ENCODE results near the gene SLC35G6. TPM values are rescaled to one million over a fixed set of nuclear protein-coding genes. Genes with fewer than 3 reads are reported as not detected.
A peak's percentile ranks its signal among the peaks of the same experiment; 100 is the strongest.

Gene SLC35G6
- total and polyA plus RNA-seq, 2 of the 13 experiments (the other 11 are each of a cell fraction or from before 2014, with no cell fraction given) = 0.07 TPM; not detected in 1

DNA sequence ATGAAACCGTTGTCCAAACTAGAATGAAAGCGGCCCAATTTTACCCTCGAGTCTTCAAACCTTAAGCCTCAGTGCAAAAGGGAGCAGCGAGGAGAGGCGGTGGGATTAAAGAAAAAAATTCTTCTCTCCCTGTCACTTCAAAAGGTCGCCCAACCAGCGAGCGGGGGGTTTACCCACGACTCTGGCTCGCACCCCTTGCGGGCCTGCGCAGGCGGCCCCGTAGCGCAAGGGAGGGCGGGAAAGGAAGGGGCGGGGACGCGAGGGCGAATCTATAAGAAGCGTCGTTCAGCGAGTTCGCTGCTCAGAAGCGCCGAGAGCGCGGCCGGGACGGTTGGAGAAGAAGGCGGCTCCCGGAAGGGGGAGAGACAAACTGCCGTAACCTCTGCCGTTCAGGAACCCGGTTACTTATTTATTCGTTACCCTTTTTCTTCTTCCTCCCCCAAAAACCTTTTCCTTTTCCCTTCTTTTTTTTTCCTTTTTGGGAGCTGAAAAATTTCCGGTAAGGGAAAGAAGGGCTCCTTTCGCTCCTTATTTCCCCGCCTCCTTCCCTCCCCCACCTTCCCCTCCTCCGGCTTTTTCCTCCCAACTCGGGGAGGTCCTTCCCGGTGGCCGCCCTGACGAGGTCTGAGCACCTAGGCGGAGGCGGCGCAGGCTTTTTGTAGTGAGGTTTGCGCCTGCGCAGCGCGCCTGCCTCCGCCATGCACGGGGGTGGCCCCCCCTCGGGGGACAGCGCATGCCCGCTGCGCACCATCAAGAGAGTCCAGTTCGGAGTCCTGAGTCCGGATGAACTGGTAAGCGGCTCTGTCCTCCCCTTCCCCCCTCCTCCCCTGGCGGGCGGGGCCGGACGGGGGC lies 3.0 kb downstream of the SLC35G6 start, which contains the start of gene POLR2A (continued):
- TF ChIP-seq, protein P1, sequence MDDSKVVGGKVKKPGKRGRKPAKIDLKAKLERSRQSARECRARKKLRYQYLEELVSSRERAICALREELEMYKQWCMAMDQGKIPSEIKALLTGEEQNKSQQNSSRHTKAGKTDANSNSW (CRISPR knock-in tag; IDR thresholded peaks at IDR 0.05; ENCODE audit: borderline replicate concordance) = no peak
- TF ChIP-seq, protein P2, sequence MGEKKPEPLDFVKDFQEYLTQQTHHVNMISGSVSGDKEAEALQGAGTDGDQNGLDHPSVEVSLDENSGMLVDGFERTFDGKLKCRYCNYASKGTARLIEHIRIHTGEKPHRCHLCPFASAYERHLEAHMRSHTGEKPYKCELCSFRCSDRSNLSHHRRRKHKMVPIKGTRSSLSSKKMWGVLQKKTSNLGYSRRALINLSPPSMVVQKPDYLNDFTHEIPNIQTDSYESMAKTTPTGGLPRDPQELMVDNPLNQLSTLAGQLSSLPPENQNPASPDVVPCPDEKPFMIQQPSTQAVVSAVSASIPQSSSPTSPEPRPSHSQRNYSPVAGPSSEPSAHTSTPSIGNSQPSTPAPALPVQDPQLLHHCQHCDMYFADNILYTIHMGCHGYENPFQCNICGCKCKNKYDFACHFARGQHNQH (CRISPR knock-in tag; IDR thresholded peaks at IDR 0.05) = peak; percentile 90
- TF ChIP-seq ZNF224 (CRISPR knock-in tag; IDR thresholded peaks at IDR 0.05) = peak; percentile 62; the same call in 1 of the 2 replicates
- TF ChIP-seq, protein P3, sequence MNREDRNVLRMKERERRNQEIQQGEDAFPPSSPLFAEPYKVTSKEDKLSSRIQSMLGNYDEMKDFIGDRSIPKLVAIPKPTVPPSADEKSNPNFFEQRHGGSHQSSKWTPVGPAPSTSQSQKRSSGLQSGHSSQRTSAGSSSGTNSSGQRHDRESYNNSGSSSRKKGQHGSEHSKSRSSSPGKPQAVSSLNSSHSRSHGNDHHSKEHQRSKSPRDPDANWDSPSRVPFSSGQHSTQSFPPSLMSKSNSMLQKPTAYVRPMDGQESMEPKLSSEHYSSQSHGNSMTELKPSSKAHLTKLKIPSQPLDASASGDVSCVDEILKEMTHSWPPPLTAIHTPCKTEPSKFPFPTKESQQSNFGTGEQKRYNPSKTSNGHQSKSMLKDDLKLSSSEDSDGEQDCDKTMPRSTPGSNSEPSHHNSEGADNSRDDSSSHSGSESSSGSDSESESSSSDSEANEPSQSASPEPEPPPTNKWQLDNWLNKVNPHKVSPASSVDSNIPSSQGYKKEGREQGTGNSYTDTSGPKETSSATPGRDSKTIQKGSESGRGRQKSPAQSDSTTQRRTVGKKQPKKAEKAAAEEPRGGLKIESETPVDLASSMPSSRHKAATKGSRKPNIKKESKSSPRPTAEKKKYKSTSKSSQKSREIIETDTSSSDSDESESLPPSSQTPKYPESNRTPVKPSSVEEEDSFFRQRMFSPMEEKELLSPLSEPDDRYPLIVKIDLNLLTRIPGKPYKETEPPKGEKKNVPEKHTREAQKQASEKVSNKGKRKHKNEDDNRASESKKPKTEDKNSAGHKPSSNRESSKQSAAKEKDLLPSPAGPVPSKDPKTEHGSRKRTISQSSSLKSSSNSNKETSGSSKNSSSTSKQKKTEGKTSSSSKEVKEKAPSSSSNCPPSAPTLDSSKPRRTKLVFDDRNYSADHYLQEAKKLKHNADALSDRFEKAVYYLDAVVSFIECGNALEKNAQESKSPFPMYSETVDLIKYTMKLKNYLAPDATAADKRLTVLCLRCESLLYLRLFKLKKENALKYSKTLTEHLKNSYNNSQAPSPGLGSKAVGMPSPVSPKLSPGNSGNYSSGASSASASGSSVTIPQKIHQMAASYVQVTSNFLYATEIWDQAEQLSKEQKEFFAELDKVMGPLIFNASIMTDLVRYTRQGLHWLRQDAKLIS (CRISPR knock-in tag; IDR thresholded peaks at IDR 0.05) = peak; percentile 97
- TF ChIP-seq, protein P4, sequence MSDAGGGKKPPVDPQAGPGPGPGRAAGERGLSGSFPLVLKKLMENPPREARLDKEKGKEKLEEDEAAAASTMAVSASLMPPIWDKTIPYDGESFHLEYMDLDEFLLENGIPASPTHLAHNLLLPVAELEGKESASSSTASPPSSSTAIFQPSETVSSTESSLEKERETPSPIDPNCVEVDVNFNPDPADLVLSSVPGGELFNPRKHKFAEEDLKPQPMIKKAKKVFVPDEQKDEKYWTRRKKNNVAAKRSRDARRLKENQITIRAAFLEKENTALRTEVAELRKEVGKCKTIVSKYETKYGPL (CRISPR knock-in tag; IDR thresholded peaks at IDR 0.05) = peak; percentile 69; the same call in 1 of the 2 replicates
- TF ChIP-seq KMT2B (CRISPR knock-in tag; IDR thresholded peaks at IDR 0.05) = peak; percentile 66
- TF ChIP-seq NFE2L2 (IDR thresholded peaks at IDR 0.05; ENCODE audit: low read length) = no peak
- peak; percentile 39 for TF ChIP-seq SKI (IDR thresholded peaks at IDR 0.05; ENCODE audit: partially characterized antibody)
- peak; percentile 94 for TF ChIP-seq HOXA3 (CRISPR knock-in tag; IDR thresholded peaks at IDR 0.05)
- peak; percentile 81 for TF ChIP-seq ZC3H4 (CRISPR knock-in tag; IDR thresholded peaks at IDR 0.05; ENCODE audit: borderline replicate concordance)
- peak; percentile 49 for TF ChIP-seq ISL2 (CRISPR knock-in tag; IDR thresholded peaks at IDR 0.05)
- no peak for TF ChIP-seq ZBTB42 (CRISPR knock-in tag; IDR thresholded peaks at IDR 0.05)
- TF ChIP-seq, protein P5, sequence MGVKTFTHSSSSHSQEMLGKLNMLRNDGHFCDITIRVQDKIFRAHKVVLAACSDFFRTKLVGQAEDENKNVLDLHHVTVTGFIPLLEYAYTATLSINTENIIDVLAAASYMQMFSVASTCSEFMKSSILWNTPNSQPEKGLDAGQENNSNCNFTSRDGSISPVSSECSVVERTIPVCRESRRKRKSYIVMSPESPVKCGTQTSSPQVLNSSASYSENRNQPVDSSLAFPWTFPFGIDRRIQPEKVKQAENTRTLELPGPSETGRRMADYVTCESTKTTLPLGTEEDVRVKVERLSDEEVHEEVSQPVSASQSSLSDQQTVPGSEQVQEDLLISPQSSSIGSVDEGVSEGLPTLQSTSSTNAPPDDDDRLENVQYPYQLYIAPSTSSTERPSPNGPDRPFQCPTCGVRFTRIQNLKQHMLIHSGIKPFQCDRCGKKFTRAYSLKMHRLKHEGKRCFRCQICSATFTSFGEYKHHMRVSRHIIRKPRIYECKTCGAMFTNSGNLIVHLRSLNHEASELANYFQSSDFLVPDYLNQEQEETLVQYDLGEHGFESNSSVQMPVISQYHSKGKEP (CRISPR knock-in tag; IDR thresholded peaks at IDR 0.05) = peak; percentile 65; the same call in 1 of the 2 replicates
- TF ChIP-seq, protein P6, sequence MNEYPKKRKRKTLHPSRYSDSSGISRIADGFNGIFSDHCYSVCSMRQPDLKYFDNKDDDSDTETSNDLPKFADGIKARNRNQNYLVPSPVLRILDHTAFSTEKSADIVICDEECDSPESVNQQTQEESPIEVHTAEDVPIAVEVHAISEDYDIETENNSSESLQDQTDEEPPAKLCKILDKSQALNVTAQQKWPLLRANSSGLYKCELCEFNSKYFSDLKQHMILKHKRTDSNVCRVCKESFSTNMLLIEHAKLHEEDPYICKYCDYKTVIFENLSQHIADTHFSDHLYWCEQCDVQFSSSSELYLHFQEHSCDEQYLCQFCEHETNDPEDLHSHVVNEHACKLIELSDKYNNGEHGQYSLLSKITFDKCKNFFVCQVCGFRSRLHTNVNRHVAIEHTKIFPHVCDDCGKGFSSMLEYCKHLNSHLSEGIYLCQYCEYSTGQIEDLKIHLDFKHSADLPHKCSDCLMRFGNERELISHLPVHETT (CRISPR knock-in tag; conservative IDR thresholded peaks at IDR 0.05) = peak; percentile 73; the same call in 1 of the 2 replicates
- no peak; the same call in 1 of the 2 replicates for TF ChIP-seq ZFP90 (CRISPR knock-in tag; IDR thresholded peaks at IDR 0.05; ENCODE audit: borderline replicate concordance)
- 0 out of 2 replicates have a peak, but pooled peaks have one; percentile 56 for TF ChIP-seq ATF7-NPFF (CRISPR knock-in tag; IDR thresholded peaks at IDR 0.05; ENCODE audit: low read depth)
- TF ChIP-seq ZNF10 (CRISPR knock-in tag; IDR thresholded peaks at IDR 0.05; ENCODE audit: borderline replicate concordance, low read depth) = no peak
- TF ChIP-seq ZNF256 (CRISPR knock-in tag; conservative IDR thresholded peaks at IDR 0.05) = peak; percentile 96
- TF ChIP-seq MAF1 (CRISPR knock-in tag; IDR thresholded peaks at IDR 0.05; ENCODE audit: borderline replicate concordance) = peak; percentile 41; the same call in 1 of the 2 replicates
- TF ChIP-seq THYN1 (CRISPR knock-in tag; IDR thresholded peaks at IDR 0.05; ENCODE audit: borderline replicate concordance, low read depth) = no peak

Measured in HepG2 (cell line).